ENCODE results near the gene MEIG1.
"Not testable (repeated sequence)": the region's sequence is repeated elsewhere in the genome, so short reads cannot be mapped to it uniquely, and the experiment has no call there.

Gene MEIG1

GRCh38 chr10:14959221-14960057, at the start of gene MEIG1:
Gene MEIG1, plus strand, starts transcription at chr10:14959388. Its CDS starts 7,081 bp downstream, at chr10:14966469.
- DNase-seq, result peak; percentile 91

- no peak for DNase-seq
Observed at GRCh38 chr10:14910953-14911352, 48.2 kb upstream of the MEIG1 start.

GRCh38 chr10:14911801-14912200, 47.4 kb upstream of the MEIG1 start:
- DNase-seq, result no peak

GRCh38 chr10:14916600-14916999, 42.6 kb upstream of the MEIG1 start:
- no peak for DNase-seq

GRCh38 chr10:14917827-14918226, 41.4 kb upstream of the MEIG1 start:
- no peak for DNase-seq

- DNase-seq, result no peak
Observed at GRCh38 chr10:14918964-14919363, 40.2 kb upstream of the MEIG1 start.

- DNase-seq, result no peak
Observed at GRCh38 chr10:14924013-14924412, 35.2 kb upstream of the MEIG1 start.

GRCh38 chr10:14925268-14925667, 33.9 kb upstream of the MEIG1 start:
- no peak for DNase-seq

- DNase-seq, result no peak
Observed at GRCh38 chr10:14926061-14926470, 33.1 kb upstream of the MEIG1 start.

GRCh38 chr10:14926722-14927416, 32.3 kb upstream of the MEIG1 start:
- no peak for DNase-seq

- DNase-seq, result no peak
Observed at GRCh38 chr10:14930610-14931009, 28.6 kb upstream of the MEIG1 start.

- no peak for DNase-seq
Observed at GRCh38 chr10:14936584-14936983, 22.6 kb upstream of the MEIG1 start.

GRCh38 chr10:14938971-14939370, 20.2 kb upstream of the MEIG1 start:
- not testable (repeated sequence) for DNase-seq

- DNase-seq, result not testable (repeated sequence)
Observed at GRCh38 chr10:14942147-14942949, 16.8 kb upstream of the MEIG1 start.

GRCh38 chr10:14942950-14943338, 16.2 kb upstream of the MEIG1 start:
- not testable (repeated sequence) for DNase-seq

- no peak for DNase-seq
Observed at GRCh38 chr10:14945108-14945507, 14.1 kb upstream of the MEIG1 start.

GRCh38 chr10:14947268-14947667, 11.9 kb upstream of the MEIG1 start:
- no peak for DNase-seq

- DNase-seq, result no peak
Observed at GRCh38 chr10:14949291-14949690, 9.9 kb upstream of the MEIG1 start.

GRCh38 chr10:14952851-14953423, 6.3 kb upstream of the MEIG1 start:
- DNase-seq, result no peak

- DNase-seq, result no peak
Observed at GRCh38 chr10:14953424-14954000, 5.7 kb upstream of the MEIG1 start.

- DNase-seq, result peak; percentile 82
Observed at GRCh38 chr10:14954001-14954770, 5.0 kb upstream of the MEIG1 start, which contains the start of gene DCLRE1C. Gene DCLRE1C, minus strand, starts transcription at chr10:14954096. Its CDS starts 86 bp downstream, at chr10:14954010.

- DNase-seq, result no peak
Observed at GRCh38 chr10:14954934-14955333, 4.3 kb upstream of the MEIG1 start.

Measured in stimulated activated CD4-positive, alpha-beta T cell treated with anti-CD3 and anti-CD28 coated beads, Interleukin-4, amount 100 ng/mL, for 1 hour (primary cell).